CD14-positive monocyte (primary cell): Measurements from ENCODE around the gene CTNND2. TPM values are rescaled to one million over a fixed set of nuclear protein-coding genes. Genes with fewer than 3 reads are reported as not detected.
A peak's percentile ranks its signal among the peaks of the same experiment; 100 is the strongest.

Source experiments
- DNase-seq, 3 donors: peaks; one replicate each; pipeline ENCODE4 v3.0.0-alpha.2; 2011 to 2022
- H2AFZ ChIP-seq: 2 replicates; pipeline ENCODE4 v1.6.0; 2012; ENCODE audit warnings: mild to moderate bottlenecking, low read depth, low read length, inconsistent platforms; ENCODE audit not compliant: insufficient read depth, poor library complexity, severe bottlenecking
- H3K27ac ChIP-seq, 2 donors: 1 replicate in 1 of 2; 2 replicates in 1 of 2; pipeline ENCODE4 v1.5.1; 2012 to 2013; ENCODE audit warnings: low read length in 2 of 2, control low read depth in 1 of 2, inconsistent platforms in 1 of 2, low read depth in 1 of 2, mild to moderate bottlenecking in 1 of 2
- H3K27me3 ChIP-seq, 2 donors: one replicate each; pipeline versions ENCODE4 v1.6.0 to v1.6.1; 2011 to 2013; ENCODE audit warnings: low read length in 2 of 2; ENCODE audit not compliant: control insufficient read depth in 2 of 2, insufficient read depth in 2 of 2
- H3K36me3 ChIP-seq, 2 donors: replicated peaks in 1 of 2; 1 replicate in 1 of 2; 2 replicates in 1 of 2; pipeline versions ENCODE4 v1.5.1 to v1.6.1; 2012 to 2013; ENCODE audit warnings: low read length in 2 of 2, control low read depth in 1 of 2, inconsistent platforms in 1 of 2, mild to moderate bottlenecking in 1 of 2; ENCODE audit not compliant: insufficient read depth in 2 of 2, control insufficient read depth in 1 of 2
- H3K4me1 ChIP-seq, 2 donors: 1 replicate in 1 of 2; 2 replicates in 1 of 2; pipeline versions ENCODE4 v1.5.1 to v1.6.1; 2012 to 2013; ENCODE audit warnings: low read length in 2 of 2, control low read depth in 1 of 2, inconsistent platforms in 1 of 2, mild to moderate bottlenecking in 1 of 2, moderate library complexity in 1 of 2; ENCODE audit not compliant: insufficient read depth in 2 of 2, control insufficient read depth in 1 of 2
- H3K4me2 ChIP-seq: replicated peaks from 2 replicates; pipeline ENCODE3; 2012; ENCODE audit warnings: low read length, moderate library complexity, mild to moderate bottlenecking; ENCODE audit not compliant: poor library complexity, severe bottlenecking; ENCODE audit errors: extremely low read depth
- H3K4me3 ChIP-seq, 3 experiments: fragments of 200-600 bp in 1 of 3; sonication (generic) in 1 of 3; replicated peaks in 1 of 3; 1 replicate in 2 of 3; 2 replicates in 1 of 3; pipeline ENCODE4 v1.5.1; 2011 to 2013; ENCODE audit warnings: low read length in 3 of 3, mild to moderate bottlenecking in 3 of 3, control low read depth in 2 of 3, low read depth in 2 of 3, inconsistent platforms in 1 of 3, moderate library complexity in 1 of 3
- H3K79me2 ChIP-seq: 2 replicates; pipeline ENCODE4 v1.6.0; 2012; ENCODE audit warnings: mild to moderate bottlenecking, control low read depth, inconsistent platforms, low read length, moderate library complexity; ENCODE audit not compliant: insufficient read depth
- H3K9ac ChIP-seq: 2 replicates; pipeline ENCODE4 v1.6.0; 2017; ENCODE audit warnings: low read length, mild to moderate bottlenecking; ENCODE audit not compliant: insufficient read depth, poor library complexity, severe bottlenecking
- H3K9me3 ChIP-seq, 2 donors: replicated peaks in 1 of 2; 1 replicate in 1 of 2; 2 replicates in 1 of 2; pipeline versions ENCODE4 v1.5.1 to v1.6.1; 2012 to 2013; ENCODE audit warnings: low read length in 2 of 2, control low read depth in 1 of 2; ENCODE audit not compliant: control insufficient read depth in 1 of 2, insufficient read depth in 1 of 2
- H4K20me1 ChIP-seq: 2 replicates; pipeline ENCODE4 v1.6.0; 2012; ENCODE audit warnings: mild to moderate bottlenecking, low read length, control low read depth, moderate library complexity; ENCODE audit not compliant: insufficient read depth
- H3K27ac Mint-ChIP-seq, 7 donors: one replicate each; pipeline ENCODE4 v1.8.0; 2020; ENCODE audit warnings: mild to moderate bottlenecking in 7 of 7, mixed read lengths in 7 of 7, moderate library complexity in 6 of 7, inconsistent platforms in 2 of 7
- H3K27me3 Mint-ChIP-seq, 3 donors: one replicate each; pipeline ENCODE4 v1.8.0; 2021 to 2022; ENCODE audit warnings: low read depth in 3 of 3, mild to moderate bottlenecking in 3 of 3, mixed read lengths in 3 of 3, moderate library complexity in 3 of 3, inconsistent platforms in 1 of 3
- H3K36me3 Mint-ChIP-seq, 2 donors: one replicate each; pipeline ENCODE4 v1.8.0; 2020; ENCODE audit warnings: mixed read lengths in 2 of 2, inconsistent platforms in 1 of 2, mild to moderate bottlenecking in 1 of 2
- H3K4me1 Mint-ChIP-seq: one replicate; pipeline ENCODE4 v1.8.0; 2020; ENCODE audit warnings: mild to moderate bottlenecking, mixed read lengths
- H3K4me3 Mint-ChIP-seq, 2 donors: one replicate each; pipeline ENCODE4 v1.8.0; 2020; ENCODE audit warnings: mild to moderate bottlenecking in 2 of 2, mixed read lengths in 2 of 2, moderate library complexity in 1 of 2
- H3K9me3 Mint-ChIP-seq, 7 donors: one replicate each; pipeline ENCODE4 v1.8.0; 2020 to 2022; ENCODE audit warnings: mixed read lengths in 7 of 7, mild to moderate bottlenecking in 6 of 7, moderate library complexity in 6 of 7, inconsistent platforms in 2 of 7
- CTCF ChIP-seq: fragments of 200-600 bp; IDR thresholded peaks from one replicate; pipeline ENCODE4 v1.8.0; 2022; ENCODE audit warnings: antibody characterized with exemption, mild to moderate bottlenecking
- whole genome bisulfite sequencing: methylation state at CpG from one replicate; pipeline ENCODE4 v1.1.5; 2013; ENCODE audit warnings: missing lambda C conversion rate; ENCODE audit not compliant: insufficient coverage; 5-methylcytosine and 5-hydroxymethylcytosine counted together
- intact Hi-C, 2 donors: fragments of 100-400 bp; cut with micrococcal nuclease; formaldehyde crosslinking; loops; one replicate each; pipeline versions ENCODE4 v1.15.0 to v1.15.1; 2023
- polyA plus RNA-seq, 3 donors: library from polyadenylated mRNA; depleted of rRNA in 1 of 3; unstranded in 2 of 3; stranded (reverse) in 1 of 3; fragments of 300-500 nt in 2 of 3; fragments of >200 nt in 1 of 3; fragmentation: Illumina TruSeq in 2 of 3; gene quantifications; 1 replicate in 2 of 3; 2 replicates in 1 of 3; pipeline ENCODE4 v1.2.3, GENCODE V29; 2012 to 2021

Gene CTNND2
- polyA plus RNA-seq, 3 donors, result not detected

- H3K4me1 ChIP-seq, result peaks cover 2 to 5% of the 10 kb centered on the region in 2 donors
- no peak for DNase-seq
- no peak overlapping the region for H3K4me2 ChIP-seq
- no peak overlapping the region for H3K9ac ChIP-seq
- no peak overlapping the region for H3K4me3 ChIP-seq
- Mint-ChIP-seq H3K27ac (peak overlapping the region in 1 of 7 donors; percentile 35), H3K4me1 (peaks cover 10% of the 10 kb centered on the region), H3K36me3 (peaks cover 0 to 6% of the 10 kb centered on the region in 2 donors), H3K27me3 (peaks cover 49 to 57% (median 55%) of the 10 kb centered on the region in 3 donors), H3K4me3 (peak overlapping the region in 1 of 2 donors; percentile 77), H3K9me3 (peaks cover 0 to 5% (median 0%) of the 10 kb centered on the region in 7 donors)
- WGBS, result no CpG with 5 or more reads among the region's 3 CpGs
- no peak for TF ChIP-seq CTCF
- no peak overlapping the region for H2AFZ ChIP-seq
- intact Hi-C loops, result no loop called here
- peaks cover 54 to 57% of the 10 kb centered on the region in 2 donors for H3K27me3 ChIP-seq
- H3K79me2 ChIP-seq, result no peaks in the 10 kb centered on the region
- peaks cover 3 to 11% of the 10 kb centered on the region in 2 donors for H3K9me3 ChIP-seq
- H4K20me1 ChIP-seq, result no peaks in the 10 kb centered on the region
- no peak overlapping the region for H3K27ac ChIP-seq
- H3K36me3 ChIP-seq, result no peaks in the 10 kb centered on the region
Measured at GRCh38 chr5:11385901-11386293, 518.3 kb downstream of the CTNND2 start.

- no peak for TF ChIP-seq CTCF
- Histone ChIP-seq H3K4me2 (no peak overlapping the region), H3K27ac (no peak overlapping the region), H3K79me2 (no peaks in the 10 kb centered on the region), H3K36me3 (no peaks in the 10 kb centered on the region), H3K4me1 (peaks cover 2 to 5% of the 10 kb centered on the region in 2 donors), H3K9ac (no peak overlapping the region), H2AFZ (no peak overlapping the region), H3K27me3 (peaks cover 54 to 58% of the 10 kb centered on the region in 2 donors), H3K9me3 (peaks cover 3 to 11% of the 10 kb centered on the region in 2 donors), H4K20me1 (no peaks in the 10 kb centered on the region), H3K4me3 (no peak overlapping the region)
- H3K4me3 Mint-ChIP-seq, result peak overlapping the region; percentile 32 to 77
- no peak overlapping the region for H3K27ac Mint-ChIP-seq
- DNase-seq, result peak in 1 of 3 donors; percentile 19
- H3K27me3 Mint-ChIP-seq, result peaks cover 52 to 57% (median 54%) of the 10 kb centered on the region in 3 donors
- H3K9me3 Mint-ChIP-seq, result peaks cover 0 to 5% (median 0%) of the 10 kb centered on the region in 7 donors
- WGBS, result 2% methylated on average over 21 of the region's 33 CpGs
- H3K36me3 Mint-ChIP-seq, result peaks cover 0 to 6% of the 10 kb centered on the region in 2 donors
- H3K4me1 Mint-ChIP-seq, result peaks cover 10% of the 10 kb centered on the region
- intact Hi-C loops, result no loop called here
Measured at GRCh38 chr5:11385251-11385900, 518.9 kb downstream of the CTNND2 start.
